NCI-H146 treated with DMSO at 0.1 percent for 48 hours (cell line): ENCODE data around the gene NRIP1.
A peak's percentile ranks its signal among the peaks of the same experiment; 100 is the strongest.
"Not testable (repeated sequence)": the region's sequence is repeated elsewhere in the genome, so short reads cannot be mapped to it uniquely, and the experiment has no call there.

Experiments used
- DNase-seq: peaks from one replicate; lab custom pipeline; 2025; ENCODE audit not compliant: unreplicated experiment; lab: John Stamatoyannopoulos, UW

NRIP1 gene

GRCh38 chr21:14981246-14981645 lies 83.6 kb downstream of the NRIP1 start:
- DNase-seq = peak; percentile 1

GRCh38 chr21:14979264-14979663 lies 85.5 kb downstream of the NRIP1 start:
- DNase-seq = no peak

- no peak for DNase-seq
These were observed 87.0 kb downstream of the NRIP1 start for GRCh38 chr21:14977814-14978213.

- no peak for DNase-seq
These were observed 89.5 kb downstream of the NRIP1 start for GRCh38 chr21:14975136-14975919.

GRCh38 chr21:14972678-14973077 lies 92.1 kb downstream of the NRIP1 start:
- no peak for DNase-seq

- no peak for DNase-seq
These were observed 96.0 kb downstream of the NRIP1 start for GRCh38 chr21:14968821-14969220.

GRCh38 chr21:14968029-14968428 lies 96.8 kb downstream of the NRIP1 start:
- no peak for DNase-seq

GRCh38 chr21:14964621-14965020 lies 100.2 kb downstream of the NRIP1 start:
- no peak for DNase-seq

GRCh38 chr21:14962217-14962616 lies 102.6 kb downstream of the NRIP1 start:
- DNase-seq = no peak

- no peak for DNase-seq
These were observed 103.3 kb downstream of the NRIP1 start for GRCh38 chr21:14961502-14961901.

GRCh38 chr21:14959343-14959742 lies 105.5 kb downstream of the NRIP1 start:
- DNase-seq = no peak

GRCh38 chr21:14957836-14958235 lies 107.0 kb downstream of the NRIP1 start:
- DNase-seq = no peak

GRCh38 chr21:14956807-14957206 lies 108.0 kb downstream of the NRIP1 start:
- DNase-seq = no peak

- no peak for DNase-seq
These were observed 108.8 kb downstream of the NRIP1 start for GRCh38 chr21:14955936-14956520.

GRCh38 chr21:14952916-14953315 lies 111.9 kb downstream of the NRIP1 start:
- no peak for DNase-seq

- DNase-seq = no peak
These were observed 115.2 kb downstream of the NRIP1 start for GRCh38 chr21:14949603-14950002.

GRCh38 chr21:14947613-14948160 lies 117.1 kb downstream of the NRIP1 start:
- DNase-seq = peak; percentile 5

- no peak for DNase-seq
These were observed 119.6 kb downstream of the NRIP1 start for GRCh38 chr21:14945176-14945575.

- no peak for DNase-seq
These were observed 121.2 kb downstream of the NRIP1 start for GRCh38 chr21:14943616-14944015.

- DNase-seq = peak; percentile 82
These were observed 121.9 kb downstream of the NRIP1 start for GRCh38 chr21:14942801-14943490.

GRCh38 chr21:14927324-14927723 lies 137.5 kb downstream of the NRIP1 start:
- not testable (repeated sequence) for DNase-seq

- no peak for DNase-seq
These were observed 138.6 kb downstream of the NRIP1 start for GRCh38 chr21:14926186-14926585.
